HepG2 (cell line): Measurements from ENCODE around the gene ACP5. TPM values are rescaled to one million over a fixed set of nuclear protein-coding genes. Genes with fewer than 3 reads are reported as not detected.

Source experiments
- AKAP8 ChIP-seq: sonication (generic); formaldehyde crosslinking; IDR thresholded peaks from 2 replicates; pipeline ENCODE4 v1.5.1; 2020; ENCODE audit warnings: mild to moderate bottlenecking, missing genetic modification reagents
- ARID2 ChIP-seq: sonication (generic); formaldehyde crosslinking; IDR thresholded peaks from 2 replicates; pipeline ENCODE4 v1.8.1; 2022; ENCODE audit warnings: mild to moderate bottlenecking, missing genetic modification reagents, borderline replicate concordance
- E2F1 ChIP-seq: sonication (generic); formaldehyde crosslinking; IDR thresholded peaks from 2 replicates; pipeline ENCODE4 v1.5.0; 2020; ENCODE audit warnings: missing genetic modification reagents
- ELK4 ChIP-seq: sonication (generic); formaldehyde crosslinking; IDR thresholded peaks from 2 replicates; pipeline ENCODE4 v1.9.0; 2021; ENCODE audit warnings: missing genetic modification reagents, borderline replicate concordance
- GATA4 ChIP-seq: sonication (generic); IDR thresholded peaks from 2 replicates; pipeline ENCODE4 v1.6.1; 2016; ENCODE audit warnings: antibody characterized with exemption, low read depth, borderline replicate concordance
- GLI4 ChIP-seq: sonication (generic); formaldehyde crosslinking; IDR thresholded peaks from 2 replicates; pipeline ENCODE4 v1.5.1; 2020; ENCODE audit warnings: missing genetic modification reagents, mild to moderate bottlenecking, moderate library complexity, borderline replicate concordance
- HIC2 ChIP-seq: sonication (generic); formaldehyde crosslinking; IDR thresholded peaks from 2 replicates; pipeline ENCODE4 v1.9.0; 2022; ENCODE audit warnings: low read depth, missing genetic modification reagents
- NKX3-1 ChIP-seq: sonication (generic); formaldehyde crosslinking; IDR thresholded peaks from 2 replicates; pipeline ENCODE4 v1.5.0; 2020; ENCODE audit warnings: missing genetic modification reagents
- PAF1 ChIP-seq: IDR thresholded peaks from 2 replicates; pipeline ENCODE4 v1.6.1; 2016; ENCODE audit warnings: missing genetic modification reagents, missing compliant biosample characterization
- SIN3A ChIP-seq: IDR thresholded peaks from 2 replicates; pipeline ENCODE4 v1.6.1; 2011; ENCODE audit warnings: low read depth, mild to moderate bottlenecking, control low read depth, low read length, borderline replicate concordance
- SP140L ChIP-seq: sonication (generic); formaldehyde crosslinking; IDR thresholded peaks from 2 replicates; pipeline ENCODE4 v1.4.0; 2020; ENCODE audit warnings: missing genetic modification reagents, borderline replicate concordance
- ZNF629 ChIP-seq: sonication (generic); formaldehyde crosslinking; conservative IDR thresholded peaks from 2 replicates; pipeline ENCODE4 v1.5.0; 2020; ENCODE audit warnings: missing genetic modification reagents
- ZNF672 ChIP-seq: sonication (generic); formaldehyde crosslinking; IDR thresholded peaks from 2 replicates; pipeline ENCODE4 v1.8.1; 2022; ENCODE audit warnings: missing genetic modification reagents
- ZNF7 ChIP-seq: IDR thresholded peaks from 2 replicates; pipeline ENCODE4 v1.6.1; 2016; ENCODE audit warnings: missing biosample characterization, missing genetic modification reagents
- ZNF777 ChIP-seq: sonication (generic); formaldehyde crosslinking; IDR thresholded peaks from 2 replicates; pipeline ENCODE4 v1.4.0; 2020; ENCODE audit warnings: missing genetic modification reagents
- ZSCAN31 ChIP-seq: sonication (generic); formaldehyde crosslinking; IDR thresholded peaks from 2 replicates; pipeline ENCODE4 v1.5.0; 2020; ENCODE audit warnings: low read depth, mild to moderate bottlenecking, missing genetic modification reagents
- polyA plus RNA-seq, 8 experiments: library from polyadenylated mRNA; depleted of rRNA in 3 of 8; stranded (reverse) in 7 of 8; unstranded in 1 of 8; fragments of >200 nt; fragmentation: Illumina TruSeq in 4 of 8; extraction: Trizol in 4 of 8; gene quantifications; 2 replicates each; pipeline versions ENCODE4 v1.2.1 to v1.2.3, GENCODE V29; 2011 to 2016; ENCODE audit warnings: low read depth in 4 of 8, missing spikeins in 1 of 8, mixed read lengths in 1 of 8; ENCODE audit not compliant: insufficient read depth in 1 of 8
- total RNA-seq, 5 experiments: library from RNA; depleted of rRNA; stranded (reverse); fragments of >200 nt; fragmentation: Illumina TruSeq; extraction: Trizol; gene quantifications; 2 replicates each; pipeline ENCODE4 v1.2.3, GENCODE V29; 2016; ENCODE audit warnings: low read depth in 1 of 5
- TF ChIP-seq, protein P1 (sequence below): sonication (generic); formaldehyde crosslinking; IDR thresholded peaks from 2 replicates; pipeline ENCODE4 v1.8.1; 2023; ENCODE audit warnings: missing genetic modification reagents, inconsistent platforms, borderline replicate concordance
- TF ChIP-seq, protein P2 (sequence below): sonication (generic); formaldehyde crosslinking; IDR thresholded peaks from 2 replicates; pipeline ENCODE4 v1.5.1; 2020; ENCODE audit warnings: missing genetic modification reagents, mild to moderate bottlenecking, borderline replicate concordance
- TF ChIP-seq, protein P3 (sequence below): sonication (generic); formaldehyde crosslinking; IDR thresholded peaks from 2 replicates; pipeline ENCODE4 v1.4.0; 2020; ENCODE audit warnings: missing genetic modification reagents
- TF ChIP-seq, protein P4 (sequence below): sonication (generic); formaldehyde crosslinking; IDR thresholded peaks from 2 replicates; pipeline ENCODE4 v1.5.0; 2020; ENCODE audit warnings: missing genetic modification reagents

Gene ACP5
- total and polyA plus RNA-seq, 2 of the 13 experiments (the other 11 are each of a cell fraction or from before 2014, with no cell fraction given): 1.3 to 6.7 TPM

- peak; percentile 49; the same call in 1 of the 2 replicates for TF ChIP-seq GLI4
- TF ChIP-seq GATA4: peak; percentile 44; the same call in 1 of the 2 replicates
- TF ChIP-seq, protein P1, sequence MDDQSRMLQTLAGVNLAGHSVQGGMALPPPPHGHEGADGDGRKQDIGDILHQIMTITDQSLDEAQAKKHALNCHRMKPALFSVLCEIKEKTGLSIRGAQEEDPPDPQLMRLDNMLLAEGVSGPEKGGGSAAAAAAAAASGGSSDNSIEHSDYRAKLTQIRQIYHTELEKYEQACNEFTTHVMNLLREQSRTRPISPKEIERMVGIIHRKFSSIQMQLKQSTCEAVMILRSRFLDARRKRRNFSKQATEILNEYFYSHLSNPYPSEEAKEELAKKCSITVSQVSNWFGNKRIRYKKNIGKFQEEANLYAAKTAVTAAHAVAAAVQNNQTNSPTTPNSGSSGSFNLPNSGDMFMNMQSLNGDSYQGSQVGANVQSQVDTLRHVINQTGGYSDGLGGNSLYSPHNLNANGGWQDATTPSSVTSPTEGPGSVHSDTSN: 0 out of 2 replicates have a peak, but pooled peaks have one; percentile 17
- TF ChIP-seq ZNF629 (CRISPR knock-in tag): 0 out of 2 replicates have a peak, but pooled peaks have one; percentile 26
- TF ChIP-seq ZNF777: peak; percentile 35; the same call in 1 of the 2 replicates
- no peak for TF ChIP-seq HIC2 (CRISPR knock-in tag)
- TF ChIP-seq, protein P2, sequence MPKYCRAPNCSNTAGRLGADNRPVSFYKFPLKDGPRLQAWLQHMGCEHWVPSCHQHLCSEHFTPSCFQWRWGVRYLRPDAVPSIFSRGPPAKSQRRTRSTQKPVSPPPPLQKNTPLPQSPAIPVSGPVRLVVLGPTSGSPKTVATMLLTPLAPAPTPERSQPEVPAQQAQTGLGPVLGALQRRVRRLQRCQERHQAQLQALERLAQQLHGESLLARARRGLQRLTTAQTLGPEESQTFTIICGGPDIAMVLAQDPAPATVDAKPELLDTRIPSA (CRISPR knock-in tag): no peak
- TF ChIP-seq PAF1: no peak
- TF ChIP-seq ELK4 (CRISPR knock-in tag): no peak
- TF ChIP-seq AKAP8 (CRISPR knock-in tag): 0 out of 2 replicates have a peak, but pooled peaks have one; percentile 23
- TF ChIP-seq, protein P3, sequence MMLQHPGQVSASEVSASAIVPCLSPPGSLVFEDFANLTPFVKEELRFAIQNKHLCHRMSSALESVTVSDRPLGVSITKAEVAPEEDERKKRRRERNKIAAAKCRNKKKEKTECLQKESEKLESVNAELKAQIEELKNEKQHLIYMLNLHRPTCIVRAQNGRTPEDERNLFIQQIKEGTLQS (CRISPR knock-in tag): peak; percentile 57; the same call in 1 of the 2 replicates
- TF ChIP-seq ZNF7 (CRISPR knock-in tag): no peak
- TF ChIP-seq ARID2 (CRISPR knock-in tag): peak; percentile 79; the same call in 1 of the 2 replicates
- 0 out of 2 replicates have a peak, but pooled peaks have one; percentile 37 for TF ChIP-seq SIN3A
- TF ChIP-seq E2F1 (CRISPR knock-in tag): 0 out of 2 replicates have a peak, but pooled peaks have one; percentile 22
- TF ChIP-seq, protein P4, sequence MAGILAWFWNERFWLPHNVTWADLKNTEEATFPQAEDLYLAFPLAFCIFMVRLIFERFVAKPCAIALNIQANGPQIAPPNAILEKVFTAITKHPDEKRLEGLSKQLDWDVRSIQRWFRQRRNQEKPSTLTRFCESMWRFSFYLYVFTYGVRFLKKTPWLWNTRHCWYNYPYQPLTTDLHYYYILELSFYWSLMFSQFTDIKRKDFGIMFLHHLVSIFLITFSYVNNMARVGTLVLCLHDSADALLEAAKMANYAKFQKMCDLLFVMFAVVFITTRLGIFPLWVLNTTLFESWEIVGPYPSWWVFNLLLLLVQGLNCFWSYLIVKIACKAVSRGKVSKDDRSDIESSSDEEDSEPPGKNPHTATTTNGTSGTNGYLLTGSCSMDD (CRISPR knock-in tag): no peak
- no peak for TF ChIP-seq SP140L (CRISPR knock-in tag)
- peak; percentile 93; the same call in 1 of the 2 replicates for TF ChIP-seq ZSCAN31 (CRISPR knock-in tag)
- TF ChIP-seq NKX3-1 (CRISPR knock-in tag): no peak
- TF ChIP-seq ZNF672 (CRISPR knock-in tag): no peak
Measured at GRCh38 chr19:11597202-11598102, 20.0 kb upstream of the ACP5 start, which contains the start of gene ZNF627 (continued).
